ENCODE data around the gene KCNJ10.
A peak's percentile ranks its signal among the peaks of the same experiment; 100 is the strongest.

Gene KCNJ10

GRCh38 chr1:160007577-160008200 lies 62.3 kb downstream of the KCNJ10 start:
- Histone ChIP-seq H3K9me3 (ENCODE audit: insufficient read depth, low read depth, low read length) (no peaks in the 10 kb centered on the region), H3K36me3 (ENCODE audit: insufficient read depth, low read length) (no peaks in the 10 kb centered on the region), H3F3A (ENCODE audit: low read depth) (no peaks in the 10 kb centered on the region), H3K4me2 (ENCODE audit: low read depth, low read length, poor library complexity, severe bottlenecking) (no peak overlapping the region), H3K4me1 (ENCODE audit: insufficient read depth, low read length, poor library complexity, severe bottlenecking) (no peaks in the 10 kb centered on the region), H4K20me1 (ENCODE audit: insufficient read depth, low read length, poor library complexity, severe bottlenecking) (no peaks in the 10 kb centered on the region), H3K9me2 (replicated peaks; ENCODE audit: low read depth, low read length) (no peaks in the 10 kb centered on the region), H3K4me3 (ENCODE audit: low read length, poor library complexity, severe bottlenecking) (no peak overlapping the region), H3K79me2 (ENCODE audit: insufficient read depth, low read length) (no peaks in the 10 kb centered on the region), H2AFZ (ENCODE audit: low read length) (no peak overlapping the region), H3K9ac (ENCODE audit: low read depth, low read length, poor library complexity, severe bottlenecking) (no peak overlapping the region), H3K27me3 (ENCODE audit: insufficient read depth, low read length, poor library complexity, severe bottlenecking) (no peaks in the 10 kb centered on the region)
- no peak for TF ChIP-seq EZH2phosphoT487 (IDR thresholded peaks at IDR 0.05; ENCODE audit: borderline replicate concordance)
- peak; percentile 94 for TF ChIP-seq CTCF (conservative IDR thresholded peaks at IDR 0.05; ENCODE audit: low read length)

- H2AFZ ChIP-seq (ENCODE audit: low read length) = no peak overlapping the region
- H3K79me2 ChIP-seq (ENCODE audit: insufficient read depth, low read length) = no peaks in the 10 kb centered on the region
- no peak overlapping the region for H3K9ac ChIP-seq (ENCODE audit: low read depth, low read length, poor library complexity, severe bottlenecking)
- no peak overlapping the region for H3K4me2 ChIP-seq (ENCODE audit: low read depth, low read length, poor library complexity, severe bottlenecking)
- no peak overlapping the region for H3K4me3 ChIP-seq (ENCODE audit: low read length, poor library complexity, severe bottlenecking)
- TF ChIP-seq CTCF (conservative IDR thresholded peaks at IDR 0.05; ENCODE audit: low read length) = peak; percentile 95
- no peak for TF ChIP-seq EZH2phosphoT487 (IDR thresholded peaks at IDR 0.05; ENCODE audit: borderline replicate concordance)
- H3K27me3 ChIP-seq (ENCODE audit: insufficient read depth, low read length, poor library complexity, severe bottlenecking) = no peaks in the 10 kb centered on the region
- H3K4me1 ChIP-seq (ENCODE audit: insufficient read depth, low read length, poor library complexity, severe bottlenecking) = no peaks in the 10 kb centered on the region
- H3K9me3 ChIP-seq (ENCODE audit: insufficient read depth, low read depth, low read length) = no peaks in the 10 kb centered on the region
- no peaks in the 10 kb centered on the region for H3F3A ChIP-seq (ENCODE audit: low read depth)
- no peaks in the 10 kb centered on the region for H3K9me2 ChIP-seq (replicated peaks; ENCODE audit: low read depth, low read length)
- H4K20me1 ChIP-seq (ENCODE audit: insufficient read depth, low read length, poor library complexity, severe bottlenecking) = no peaks in the 10 kb centered on the region
- H3K36me3 ChIP-seq (ENCODE audit: insufficient read depth, low read length) = no peaks in the 10 kb centered on the region
Observed at GRCh38 chr1:160006312-160006940, 63.5 kb downstream of the KCNJ10 start.

- Histone ChIP-seq H3K9ac (ENCODE audit: low read depth, low read length, poor library complexity, severe bottlenecking) (no peak overlapping the region), H3K36me3 (ENCODE audit: insufficient read depth, low read length) (no peaks in the 10 kb centered on the region), H3K9me3 (ENCODE audit: insufficient read depth, low read depth, low read length) (no peaks in the 10 kb centered on the region), H4K20me1 (ENCODE audit: insufficient read depth, low read length, poor library complexity, severe bottlenecking) (no peaks in the 10 kb centered on the region), H3K79me2 (ENCODE audit: insufficient read depth, low read length) (no peaks in the 10 kb centered on the region), H3K4me3 (ENCODE audit: low read length, poor library complexity, severe bottlenecking) (no peak overlapping the region), H2AFZ (ENCODE audit: low read length) (no peak overlapping the region), H3K4me2 (ENCODE audit: low read depth, low read length, poor library complexity, severe bottlenecking) (no peak overlapping the region), H3F3A (ENCODE audit: low read depth) (no peaks in the 10 kb centered on the region), H3K4me1 (ENCODE audit: insufficient read depth, low read length, poor library complexity, severe bottlenecking) (no peaks in the 10 kb centered on the region), H3K9me2 (replicated peaks; ENCODE audit: low read depth, low read length) (no peaks in the 10 kb centered on the region), H3K27me3 (ENCODE audit: insufficient read depth, low read length, poor library complexity, severe bottlenecking) (no peaks in the 10 kb centered on the region)
- TF ChIP-seq CTCF (conservative IDR thresholded peaks at IDR 0.05; ENCODE audit: low read length) (no peak), EZH2phosphoT487 (IDR thresholded peaks at IDR 0.05; ENCODE audit: borderline replicate concordance) (no peak)
Observed at GRCh38 chr1:160005070-160005469, 64.9 kb downstream of the KCNJ10 start.
